Measurements from ENCODE around the gene ERAL1.

DNA sequence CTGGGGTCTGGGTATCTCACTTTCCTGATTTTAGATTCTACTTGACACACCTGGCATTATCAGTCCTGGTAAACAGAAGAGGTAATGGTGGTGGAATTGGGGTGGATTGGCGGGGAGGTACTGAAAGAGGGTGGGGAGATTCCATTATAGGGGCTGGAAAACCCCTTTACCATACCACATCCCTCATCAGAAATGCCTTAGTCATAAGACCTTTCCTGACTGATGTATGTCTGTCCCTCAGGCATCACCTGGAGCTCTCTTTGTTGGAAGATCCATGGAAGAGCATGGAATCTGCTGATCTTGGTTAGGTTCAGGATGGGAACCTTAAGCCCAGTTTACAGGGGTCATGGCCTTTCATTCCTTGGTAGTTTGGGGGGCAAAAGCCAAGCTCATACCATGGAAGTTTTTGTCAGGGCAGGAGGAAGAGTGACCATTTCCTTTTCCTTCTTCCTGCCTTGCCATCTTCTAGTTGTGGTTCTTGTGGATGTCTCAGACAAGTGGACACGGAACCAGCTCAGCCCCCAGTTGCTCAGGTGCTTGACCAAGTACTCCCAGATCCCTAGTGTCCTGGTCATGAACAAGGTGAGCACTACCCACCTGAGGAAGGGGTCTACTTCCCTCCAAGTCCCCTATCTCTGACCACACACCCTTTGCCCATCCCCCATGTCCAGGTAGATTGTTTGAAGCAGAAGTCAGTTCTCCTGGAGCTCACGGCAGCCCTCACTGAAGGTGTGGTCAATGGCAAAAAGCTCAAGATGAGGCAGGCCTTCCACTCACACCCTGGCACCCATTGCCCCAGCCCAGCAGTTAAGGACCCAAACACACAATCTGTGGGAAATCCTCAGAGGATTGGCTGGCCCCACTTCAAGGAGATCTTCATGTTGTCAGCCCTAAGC lies 3.3 kb downstream of the ERAL1 start:
- TF ChIP-seq, protein P1, sequence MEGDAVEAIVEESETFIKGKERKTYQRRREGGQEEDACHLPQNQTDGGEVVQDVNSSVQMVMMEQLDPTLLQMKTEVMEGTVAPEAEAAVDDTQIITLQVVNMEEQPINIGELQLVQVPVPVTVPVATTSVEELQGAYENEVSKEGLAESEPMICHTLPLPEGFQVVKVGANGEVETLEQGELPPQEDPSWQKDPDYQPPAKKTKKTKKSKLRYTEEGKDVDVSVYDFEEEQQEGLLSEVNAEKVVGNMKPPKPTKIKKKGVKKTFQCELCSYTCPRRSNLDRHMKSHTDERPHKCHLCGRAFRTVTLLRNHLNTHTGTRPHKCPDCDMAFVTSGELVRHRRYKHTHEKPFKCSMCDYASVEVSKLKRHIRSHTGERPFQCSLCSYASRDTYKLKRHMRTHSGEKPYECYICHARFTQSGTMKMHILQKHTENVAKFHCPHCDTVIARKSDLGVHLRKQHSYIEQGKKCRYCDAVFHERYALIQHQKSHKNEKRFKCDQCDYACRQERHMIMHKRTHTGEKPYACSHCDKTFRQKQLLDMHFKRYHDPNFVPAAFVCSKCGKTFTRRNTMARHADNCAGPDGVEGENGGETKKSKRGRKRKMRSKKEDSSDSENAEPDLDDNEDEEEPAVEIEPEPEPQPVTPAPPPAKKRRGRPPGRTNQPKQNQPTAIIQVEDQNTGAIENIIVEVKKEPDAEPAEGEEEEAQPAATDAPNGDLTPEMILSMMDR (IDR thresholded peaks at IDR 0.05) = no peak
- no peak for TF ChIP-seq POLR2A (IDR thresholded peaks at IDR 0.05)
